Lung (tissue), 12 donors: ENCODE data around the gene ERBB4. TPM values are rescaled to one million over a fixed set of nuclear protein-coding genes. Genes with fewer than 3 reads are reported as not detected.

Source experiments
- ATAC-seq: fragments of 200-7000 bp; cut with Tn5 transposase; one replicate; pipeline ENCODE4 v1.9.1; 2020; ENCODE audit warnings: moderate number of reproducible peaks; ENCODE audit not compliant: insufficient read depth, low FRiP score
- DNase-seq, 3 donors: peaks; one replicate each; pipeline ENCODE4 v3.0.0-alpha.2; 2013 to 2017
- H3K27ac ChIP-seq, 2 donors: one replicate each; pipeline ENCODE4 v1.5.1; 2013; ENCODE audit warnings: mild to moderate bottlenecking in 2 of 2, moderate library complexity in 2 of 2, control low read depth in 1 of 2, inconsistent platforms in 1 of 2, low read depth in 1 of 2, low read length in 1 of 2
- H3K27me3 ChIP-seq, 3 donors: one replicate each; pipeline ENCODE4 v1.5.1; 2013; ENCODE audit warnings: low read length in 2 of 3; ENCODE audit not compliant: control insufficient read depth in 3 of 3, insufficient read depth in 3 of 3
- H3K36me3 ChIP-seq, 4 donors: one replicate each; pipeline ENCODE4 v1.5.1; 2013; ENCODE audit warnings: low read length in 4 of 4, mild to moderate bottlenecking in 1 of 4, moderate library complexity in 1 of 4; ENCODE audit not compliant: control insufficient read depth in 4 of 4, insufficient read depth in 4 of 4
- H3K4me1 ChIP-seq, 5 donors: one replicate each; pipeline ENCODE4 v1.5.1; 2013; ENCODE audit warnings: low read length in 5 of 5, mild to moderate bottlenecking in 2 of 5, moderate library complexity in 1 of 5; ENCODE audit not compliant: control insufficient read depth in 5 of 5, insufficient read depth in 5 of 5
- H3K4me3 ChIP-seq: one replicate; pipeline ENCODE4 v1.5.1; 2013; ENCODE audit warnings: mild to moderate bottlenecking, control low read depth, moderate library complexity
- H3K9ac ChIP-seq, 2 donors: one replicate each; pipeline ENCODE4 v1.5.1; 2013; ENCODE audit warnings: low read length in 2 of 2, control low read depth in 1 of 2; ENCODE audit not compliant: insufficient read depth in 1 of 2
- H3K9me3 ChIP-seq, 4 donors: one replicate each; pipeline ENCODE4 v1.5.1; 2013; ENCODE audit warnings: low read length in 3 of 4, mild to moderate bottlenecking in 1 of 4, moderate library complexity in 1 of 4; ENCODE audit not compliant: control insufficient read depth in 4 of 4, insufficient read depth in 3 of 4
- CTCF ChIP-seq: IDR thresholded peaks from 2 replicates; pipeline ENCODE4 v1.5.1; 2012; ENCODE audit warnings: mild to moderate bottlenecking; ENCODE audit errors: control extremely low read depth, extremely low read depth
- WGBS, 2 donors: extraction: QIAGEN DNeasy Blood & Tissue Kit; methylation state at CpG; one replicate each; pipeline ENCODE4 v1.1.7; 2013; 5-methylcytosine and 5-hydroxymethylcytosine counted together
- polyA plus RNA-seq, 2 donors: library from polyadenylated mRNA; stranded (reverse); fragments of 200-250 nt; gene quantifications; one replicate each; pipeline ENCODE4 v1.2.1, GENCODE V29; 2013
- total RNA-seq, 2 donors: library from RNA; depleted of rRNA in 1 of 2; stranded (reverse); fragments of >200 nt in 1 of 2; gene quantifications; one replicate each; pipeline ENCODE4 v1.2.1, GENCODE V29; 2014 to 2021
- donor health status: control.
- donor health status: control.
- donor health status: Bipolar disorder and iron deficiency.
- donor health status: healthy.
- donor health status: DM: yes; HTN: yes; CAD: no.

Gene ERBB4
- total and polyA plus RNA-seq, 4 donors = 0.41 to 16.8 (median 5.3) TPM

DNA sequence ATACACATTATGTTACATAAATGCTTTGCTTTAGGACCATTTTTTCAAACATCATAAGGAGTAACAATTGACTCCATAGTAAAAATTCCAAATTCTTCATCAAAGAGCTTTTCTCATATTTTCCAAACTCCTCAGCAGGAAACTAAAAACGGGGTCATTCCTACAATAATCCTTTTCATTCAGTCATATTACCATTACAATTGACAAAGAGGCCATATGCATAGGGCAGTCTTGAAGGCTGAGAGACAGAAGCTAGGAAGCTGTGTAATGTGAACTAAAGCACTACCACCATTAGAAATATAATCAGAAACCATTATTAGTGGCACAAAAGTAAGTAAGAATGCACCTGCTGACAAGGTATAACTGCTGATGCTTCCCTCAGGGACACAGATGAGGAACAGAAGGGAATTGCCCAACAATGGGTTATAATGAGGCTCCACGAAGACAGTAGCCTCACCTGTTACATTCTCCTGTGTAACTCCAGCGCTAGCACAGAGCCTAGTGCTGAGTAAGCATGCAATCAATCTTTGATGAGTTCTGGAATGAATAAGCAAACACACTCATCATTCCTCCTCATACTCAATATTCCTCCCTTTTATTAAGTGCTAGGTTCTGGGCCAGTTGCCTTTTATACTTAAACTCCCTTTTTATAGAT is 1039.9 kb downstream of the ERBB4 start:
- 41 to 42% methylated on average over 3 of the region's 3 CpGs for WGBS, 2 donors
- H3K27me3 ChIP-seq = no peaks in the 10 kb centered on the region
- H3K9me3 ChIP-seq = peaks cover 0 to 7% (median 0%) of the 10 kb centered on the region in 4 donors
- no peak overlapping the region for H3K4me3 ChIP-seq
- DNase-seq (no peak), ATAC-seq (no peak)
- no peak for TF ChIP-seq CTCF
- no peak overlapping the region for H3K27ac ChIP-seq
- no peaks in the 10 kb centered on the region for H3K4me1 ChIP-seq
- no peak overlapping the region for H3K9ac ChIP-seq
- no peaks in the 10 kb centered on the region for H3K36me3 ChIP-seq

DNA sequence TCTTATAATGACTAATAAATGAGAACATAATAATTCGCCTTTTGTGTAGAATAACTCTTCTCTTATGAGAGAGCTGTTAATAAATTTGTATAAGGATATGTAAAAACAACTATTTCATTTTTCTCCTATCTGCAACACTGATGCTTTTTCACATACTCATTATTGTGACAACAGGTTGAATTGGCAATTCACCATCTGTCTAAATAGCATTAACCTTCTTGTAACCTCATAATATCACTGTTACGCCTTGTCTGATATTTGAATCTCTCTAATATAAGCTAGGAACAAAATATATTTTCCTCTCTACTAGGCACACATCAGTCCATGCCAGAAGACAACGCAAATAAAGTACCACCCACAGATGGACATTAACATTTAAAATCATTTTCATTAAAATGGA is 1043.3 kb downstream of the ERBB4 start:
- no peaks in the 10 kb centered on the region for H3K27me3 ChIP-seq
- 85 to 87% methylated on average over 3 of the region's 3 CpGs for WGBS, 2 donors

DNA sequence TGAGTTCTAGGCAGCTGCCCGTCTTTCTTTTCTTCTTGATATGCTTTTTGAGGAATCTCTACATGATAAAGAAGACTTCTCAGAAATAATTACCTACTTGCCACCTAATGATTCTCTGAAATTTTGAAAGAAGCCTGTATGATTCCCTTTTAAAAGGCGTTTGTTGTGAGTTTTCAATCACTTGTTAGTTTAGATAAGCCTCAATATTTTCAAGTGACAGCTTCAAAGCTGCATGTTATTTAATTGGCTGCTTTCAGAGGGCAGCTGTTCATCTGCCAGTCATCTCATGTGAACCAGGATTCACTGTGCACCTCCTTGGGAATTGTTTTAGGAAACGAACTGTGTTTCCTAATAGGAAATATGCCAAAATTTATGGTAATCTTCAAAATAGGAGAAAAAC is 1044.1 kb downstream of the ERBB4 start:
- WGBS, 2 donors = 56 to 60% methylated on average over 3 of the region's 3 CpGs
- Histone ChIP-seq H3K36me3 (no peaks in the 10 kb centered on the region), H3K9me3 (no peaks in the 10 kb centered on the region), H3K4me1 (no peaks in the 10 kb centered on the region), H3K27me3 (no peaks in the 10 kb centered on the region), H3K4me3 (no peak overlapping the region), H3K27ac (no peak overlapping the region), H3K9ac (no peak overlapping the region)
- DNase-seq (no peak), ATAC-seq (no peak)
- no peak for TF ChIP-seq CTCF

More for the DNA sequence above, 1043.3 kb downstream of the ERBB4 start:
- no peak for ATAC-seq
- Histone ChIP-seq H3K4me3 (no peak overlapping the region), H3K4me1 (no peaks in the 10 kb centered on the region), H3K27ac (no peak overlapping the region), H3K36me3 (no peaks in the 10 kb centered on the region), H3K9me3 (no peaks in the 10 kb centered on the region), H3K9ac (no peak overlapping the region)
- no peak for TF ChIP-seq CTCF
- no peak for DNase-seq

DNA sequence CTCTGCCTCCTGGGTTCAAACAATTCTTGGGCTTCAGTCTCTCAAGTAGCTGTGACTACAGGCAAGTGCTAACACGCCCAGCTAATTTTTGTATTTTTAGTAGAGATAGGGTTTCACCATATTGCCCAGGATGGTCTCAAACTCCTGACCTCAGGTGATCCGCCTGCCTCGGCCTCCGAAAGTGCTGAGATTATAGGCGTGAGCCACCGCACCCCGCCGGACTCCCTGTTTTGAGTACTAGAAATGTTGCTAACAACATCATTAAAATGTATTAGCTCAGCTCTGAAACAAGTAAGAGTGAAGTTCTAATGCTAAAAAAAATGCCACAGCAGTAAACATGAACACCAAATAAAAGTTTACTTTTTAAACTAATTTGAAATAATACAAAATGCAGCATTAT is 1044.5 kb downstream of the ERBB4 start:
- H3K4me3 ChIP-seq = no peak overlapping the region
- H3K9me3 ChIP-seq = no peaks in the 10 kb centered on the region
- TF ChIP-seq CTCF = no peak
- ATAC-seq = no peak
- no peaks in the 10 kb centered on the region for H3K36me3 ChIP-seq
- H3K4me1 ChIP-seq = no peaks in the 10 kb centered on the region
- no peak overlapping the region for H3K27ac ChIP-seq
- no peak overlapping the region for H3K9ac ChIP-seq
- no peaks in the 10 kb centered on the region for H3K27me3 ChIP-seq
- WGBS, 2 donors = 95 to 98% methylated on average over 8 of the region's 8 CpGs
- DNase-seq = no peak
